ENCODE data around the gene WDR45B.

GRCh38 chr17:82647593-82648164 lies 565 bp downstream of the WDR45B start:
- TF ChIP-seq, protein P1, sequence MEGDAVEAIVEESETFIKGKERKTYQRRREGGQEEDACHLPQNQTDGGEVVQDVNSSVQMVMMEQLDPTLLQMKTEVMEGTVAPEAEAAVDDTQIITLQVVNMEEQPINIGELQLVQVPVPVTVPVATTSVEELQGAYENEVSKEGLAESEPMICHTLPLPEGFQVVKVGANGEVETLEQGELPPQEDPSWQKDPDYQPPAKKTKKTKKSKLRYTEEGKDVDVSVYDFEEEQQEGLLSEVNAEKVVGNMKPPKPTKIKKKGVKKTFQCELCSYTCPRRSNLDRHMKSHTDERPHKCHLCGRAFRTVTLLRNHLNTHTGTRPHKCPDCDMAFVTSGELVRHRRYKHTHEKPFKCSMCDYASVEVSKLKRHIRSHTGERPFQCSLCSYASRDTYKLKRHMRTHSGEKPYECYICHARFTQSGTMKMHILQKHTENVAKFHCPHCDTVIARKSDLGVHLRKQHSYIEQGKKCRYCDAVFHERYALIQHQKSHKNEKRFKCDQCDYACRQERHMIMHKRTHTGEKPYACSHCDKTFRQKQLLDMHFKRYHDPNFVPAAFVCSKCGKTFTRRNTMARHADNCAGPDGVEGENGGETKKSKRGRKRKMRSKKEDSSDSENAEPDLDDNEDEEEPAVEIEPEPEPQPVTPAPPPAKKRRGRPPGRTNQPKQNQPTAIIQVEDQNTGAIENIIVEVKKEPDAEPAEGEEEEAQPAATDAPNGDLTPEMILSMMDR (IDR thresholded peaks at IDR 0.05): peak in 1 of 7 experiments; percentile 11
- no peak for TF ChIP-seq POLR2A (IDR thresholded peaks at IDR 0.05)

All from body of pancreas (tissue), 4 donors.